ENCODE data around the gene ATP12A. TPM values are rescaled to one million over a fixed set of nuclear protein-coding genes. Genes with fewer than 3 reads are reported as not detected.

Gene ATP12A
- total RNA-seq, 4 donors from 2014 or later, result not detected

DNA sequence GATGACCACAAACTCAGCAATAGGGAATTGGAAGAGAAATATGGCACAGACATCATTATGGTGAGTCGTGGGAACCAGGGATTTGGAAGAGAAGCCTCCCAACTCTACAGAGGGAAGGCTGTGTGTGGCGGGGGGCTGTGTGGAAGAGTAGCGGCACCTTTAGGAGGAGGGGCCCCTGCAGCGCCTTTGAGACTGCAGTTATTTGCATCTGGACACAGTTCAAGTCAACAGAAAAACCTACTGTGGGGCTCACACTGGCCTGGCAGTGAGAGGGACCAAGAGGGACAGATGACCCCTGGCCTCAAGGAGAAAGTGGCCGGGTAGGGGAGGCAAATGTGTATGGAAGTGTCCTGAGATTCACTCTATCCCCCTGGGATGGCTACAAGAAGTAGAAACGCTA lies 5.1 kb downstream of the ATP12A start:
- intact Hi-C loops (cut with DNase I; ENCODE audit: low total_unique reads), result no loop called here
- no peak for DNase-seq
- Histone ChIP-seq H3K27me3 (peaks cover 12 to 16% (median 12%) of the 10 kb centered on the region in 3 donors), H3K27ac (no peak overlapping the region), H3K4me1 (no peaks in the 10 kb centered on the region), H3K9me3 (no peaks in the 10 kb centered on the region), H3K36me3 (no peaks in the 10 kb centered on the region), H3K4me3 (no peak overlapping the region)
- in situ Hi-C loops (cut with MboI; ENCODE audit: low sequenced_read_pairs in 4 of 4), result loop anchor here in 2 of 4 donors (25.0 kb wide), 1 partner anchor 302 kb away; no protein-coding TSS in a partner anchor
- TF ChIP-seq, protein P1, sequence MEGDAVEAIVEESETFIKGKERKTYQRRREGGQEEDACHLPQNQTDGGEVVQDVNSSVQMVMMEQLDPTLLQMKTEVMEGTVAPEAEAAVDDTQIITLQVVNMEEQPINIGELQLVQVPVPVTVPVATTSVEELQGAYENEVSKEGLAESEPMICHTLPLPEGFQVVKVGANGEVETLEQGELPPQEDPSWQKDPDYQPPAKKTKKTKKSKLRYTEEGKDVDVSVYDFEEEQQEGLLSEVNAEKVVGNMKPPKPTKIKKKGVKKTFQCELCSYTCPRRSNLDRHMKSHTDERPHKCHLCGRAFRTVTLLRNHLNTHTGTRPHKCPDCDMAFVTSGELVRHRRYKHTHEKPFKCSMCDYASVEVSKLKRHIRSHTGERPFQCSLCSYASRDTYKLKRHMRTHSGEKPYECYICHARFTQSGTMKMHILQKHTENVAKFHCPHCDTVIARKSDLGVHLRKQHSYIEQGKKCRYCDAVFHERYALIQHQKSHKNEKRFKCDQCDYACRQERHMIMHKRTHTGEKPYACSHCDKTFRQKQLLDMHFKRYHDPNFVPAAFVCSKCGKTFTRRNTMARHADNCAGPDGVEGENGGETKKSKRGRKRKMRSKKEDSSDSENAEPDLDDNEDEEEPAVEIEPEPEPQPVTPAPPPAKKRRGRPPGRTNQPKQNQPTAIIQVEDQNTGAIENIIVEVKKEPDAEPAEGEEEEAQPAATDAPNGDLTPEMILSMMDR (IDR thresholded peaks at IDR 0.05 in 4 of 5, conservative IDR thresholded peaks at IDR 0.05 in 1 of 5), result no peak
- no peak for TF ChIP-seq POLR2A (IDR thresholded peaks at IDR 0.05)
- no peak for ATAC-seq

DNA sequence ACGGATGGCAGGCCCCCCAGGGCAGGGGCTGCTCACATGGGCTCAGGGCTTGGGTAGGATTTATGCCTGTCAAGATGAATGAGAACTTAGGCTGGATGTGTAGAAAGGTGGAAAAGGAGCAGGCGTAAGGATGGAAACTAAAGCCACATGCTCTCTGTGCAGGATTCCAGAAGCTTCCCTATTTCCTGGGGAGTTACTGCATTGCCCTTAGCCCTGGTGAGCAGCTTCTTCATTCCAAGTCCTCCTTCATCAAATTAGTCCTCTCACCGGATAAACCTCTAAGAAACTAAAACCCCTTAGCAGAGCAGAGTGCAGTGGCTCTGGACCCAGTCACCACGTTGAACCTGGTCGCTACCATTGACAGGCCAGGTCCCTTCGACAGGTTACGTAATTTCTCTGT lies 7.4 kb downstream of the ATP12A start:
- intact Hi-C loops (cut with DNase I; ENCODE audit: low total_unique reads), result no loop called here
- Histone ChIP-seq H3K27ac (no peak overlapping the region), H3K9me3 (no peaks in the 10 kb centered on the region), H3K27me3 (peaks cover 0 to 4% (median 0%) of the 10 kb centered on the region in 3 donors), H3K4me1 (no peaks in the 10 kb centered on the region), H3K36me3 (no peaks in the 10 kb centered on the region), H3K4me3 (no peak overlapping the region)
- in situ Hi-C loops (cut with MboI; ENCODE audit: low sequenced_read_pairs in 4 of 4), result loop anchor here in 2 of 4 donors (25.0 kb wide), 1 partner anchor 300 kb away; no protein-coding TSS in a partner anchor
- DNase-seq (no peak), ATAC-seq (no peak)
- TF ChIP-seq POLR2A (IDR thresholded peaks at IDR 0.05), result no peak
- TF ChIP-seq, protein P1 (IDR thresholded peaks at IDR 0.05 in 4 of 5, conservative IDR thresholded peaks at IDR 0.05 in 1 of 5), result no peak

DNA sequence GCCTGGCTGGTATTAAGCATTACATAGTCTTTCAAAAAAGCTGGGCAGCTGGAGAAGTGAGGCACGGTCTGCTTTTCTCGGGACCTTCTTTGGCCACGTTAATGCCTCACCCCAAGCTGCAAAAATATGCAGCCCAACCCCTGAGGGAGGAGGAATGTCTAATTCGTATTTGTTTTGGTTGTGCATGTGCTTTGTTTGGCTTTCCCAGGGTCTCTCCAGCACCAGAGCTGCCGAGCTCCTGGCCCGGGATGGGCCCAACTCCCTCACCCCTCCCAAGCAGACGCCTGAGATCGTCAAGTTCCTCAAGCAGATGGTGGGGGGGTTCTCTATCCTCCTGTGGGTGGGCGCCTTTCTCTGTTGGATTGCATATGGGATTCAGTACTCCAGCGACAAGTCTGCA lies 7.9 kb downstream of the ATP12A start:
- no peak for TF ChIP-seq POLR2A (IDR thresholded peaks at IDR 0.05)
- TF ChIP-seq, protein P1 (IDR thresholded peaks at IDR 0.05 in 4 of 5, conservative IDR thresholded peaks at IDR 0.05 in 1 of 5), result no peak
- in situ Hi-C loops (cut with MboI; ENCODE audit: low sequenced_read_pairs in 4 of 4), result loop anchor here in 2 of 4 donors (25.0 kb wide), 1 partner anchor 299 kb away; no protein-coding TSS in a partner anchor
- ATAC-seq (no peak), DNase-seq (no peak)
- Histone ChIP-seq H3K4me3 (no peak overlapping the region), H3K9me3 (no peaks in the 10 kb centered on the region), H3K27ac (no peak overlapping the region), H3K36me3 (no peaks in the 10 kb centered on the region), H3K4me1 (no peaks in the 10 kb centered on the region), H3K27me3 (peaks cover 0 to 4% (median 0%) of the 10 kb centered on the region in 3 donors)
- intact Hi-C loops (cut with DNase I; ENCODE audit: low total_unique reads), result no loop called here

DNA sequence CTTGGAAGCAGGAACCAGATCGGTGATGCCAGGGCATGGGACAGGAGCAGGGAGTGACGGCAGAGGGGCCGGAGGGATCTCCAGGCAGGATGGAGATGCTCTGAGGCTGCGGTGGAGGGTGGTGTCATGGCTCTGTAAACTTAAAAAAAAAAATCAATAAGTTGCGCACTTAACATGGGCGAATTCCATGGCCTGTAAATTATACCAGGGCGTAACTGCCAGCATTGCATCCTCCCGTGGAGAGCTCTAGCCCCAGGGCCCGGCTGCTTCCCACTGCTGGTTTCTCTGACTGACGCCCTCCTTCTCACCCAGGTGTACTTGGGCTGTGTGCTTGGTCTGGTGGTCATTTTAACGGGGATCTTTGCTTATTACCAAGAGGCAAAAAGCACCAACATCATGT lies 8.7 kb downstream of the ATP12A start:
- in situ Hi-C loops (cut with MboI; ENCODE audit: low sequenced_read_pairs in 4 of 4), result loop anchor here in 2 of 4 donors (25.0 kb wide), 1 partner anchor 298 kb away; no protein-coding TSS in a partner anchor
- TF ChIP-seq, protein P1 (IDR thresholded peaks at IDR 0.05 in 4 of 5, conservative IDR thresholded peaks at IDR 0.05 in 1 of 5), result no peak
- no peak for TF ChIP-seq POLR2A (IDR thresholded peaks at IDR 0.05)
- Histone ChIP-seq H3K4me3 (no peak overlapping the region), H3K27me3 (peaks cover 0 to 8% (median 0%) of the 10 kb centered on the region in 3 donors), H3K36me3 (no peaks in the 10 kb centered on the region), H3K27ac (no peak overlapping the region), H3K4me1 (no peaks in the 10 kb centered on the region), H3K9me3 (no peaks in the 10 kb centered on the region)
- intact Hi-C loops (cut with DNase I; ENCODE audit: low total_unique reads), result no loop called here
- DNase-seq, result no peak
- no peak for ATAC-seq

DNA sequence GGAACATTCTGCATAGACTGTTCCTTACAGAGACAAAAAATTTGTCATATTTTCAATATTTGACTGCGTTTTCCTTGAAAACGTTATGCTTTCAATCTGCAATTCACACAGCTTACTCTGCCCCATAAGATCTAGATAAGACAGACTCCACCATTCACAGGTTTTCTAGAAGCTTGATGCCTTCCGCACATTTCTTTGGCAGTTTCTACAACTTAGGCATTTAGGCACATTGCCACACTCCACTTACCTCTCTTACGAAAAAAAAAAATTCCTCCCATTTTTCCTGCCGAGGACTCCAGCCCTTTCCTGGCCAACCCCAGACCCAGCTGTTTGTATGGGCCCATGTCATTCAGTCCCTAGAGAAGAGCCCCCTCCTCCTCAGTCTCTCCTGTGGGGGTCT lies 11.2 kb downstream of the ATP12A start:
- Histone ChIP-seq H3K9me3 (no peaks in the 10 kb centered on the region), H3K4me1 (no peaks in the 10 kb centered on the region), H3K4me3 (no peak overlapping the region), H3K36me3 (no peaks in the 10 kb centered on the region), H3K27me3 (peaks cover 0 to 8% (median 0%) of the 10 kb centered on the region in 3 donors), H3K27ac (no peak overlapping the region)
- in situ Hi-C loops (cut with MboI; ENCODE audit: low sequenced_read_pairs in 4 of 4) (loop anchor here in 2 of 4 donors (25.0 kb wide), 1 partner anchor 296 kb away; no protein-coding TSS in a partner anchor), intact Hi-C loops (cut with DNase I; ENCODE audit: low total_unique reads) (no loop called here)
- no peak for TF ChIP-seq POLR2A (IDR thresholded peaks at IDR 0.05)
- TF ChIP-seq, protein P1 (IDR thresholded peaks at IDR 0.05 in 4 of 5, conservative IDR thresholded peaks at IDR 0.05 in 1 of 5), result no peak
- DNase-seq, result no peak
- ATAC-seq, result no peak

All from gastrocnemius medialis (tissue), 4 donors.